DND-41 (cell line): ENCODE results near the gene PHF3.

ENCODE experiments used
- EZH2 ChIP-seq: IDR thresholded peaks from 3 replicates; pipeline ENCODE4 v1.6.1; 2012; ENCODE audit warnings: borderline replicate concordance, low read depth, mild to moderate bottlenecking, moderate library complexity, low read length, inconsistent platforms; ENCODE audit not compliant: severe bottlenecking
- TF ChIP-seq, protein P1 (sequence below): IDR thresholded peaks from 2 replicates; pipeline ENCODE4 v1.5.1; 2012; ENCODE audit warnings: borderline replicate concordance, low read length, moderate library complexity, mild to moderate bottlenecking; ENCODE audit not compliant: poor library complexity, severe bottlenecking; ENCODE audit errors: extremely low read depth

DNA sequence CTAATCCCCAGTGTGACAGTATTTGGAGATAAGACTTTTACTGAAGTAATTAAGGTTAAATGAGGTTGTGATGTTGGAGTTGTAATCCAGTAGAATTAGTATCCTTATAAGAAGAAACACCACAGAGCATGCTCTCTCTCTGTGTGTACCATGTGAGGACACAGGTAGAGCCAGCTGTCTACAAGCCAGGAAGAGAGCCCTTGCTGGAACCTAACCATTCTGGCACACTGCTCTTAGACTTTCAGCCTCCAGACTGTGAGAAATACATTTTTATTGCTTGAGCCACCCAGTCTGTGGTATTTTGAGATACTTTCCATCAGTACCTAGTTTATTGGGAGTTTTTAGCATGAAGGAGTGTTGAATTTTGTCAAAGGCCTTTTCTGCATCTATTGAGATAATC lies 110.2 kb downstream of the PHF3 start:
- TF ChIP-seq, protein P1, sequence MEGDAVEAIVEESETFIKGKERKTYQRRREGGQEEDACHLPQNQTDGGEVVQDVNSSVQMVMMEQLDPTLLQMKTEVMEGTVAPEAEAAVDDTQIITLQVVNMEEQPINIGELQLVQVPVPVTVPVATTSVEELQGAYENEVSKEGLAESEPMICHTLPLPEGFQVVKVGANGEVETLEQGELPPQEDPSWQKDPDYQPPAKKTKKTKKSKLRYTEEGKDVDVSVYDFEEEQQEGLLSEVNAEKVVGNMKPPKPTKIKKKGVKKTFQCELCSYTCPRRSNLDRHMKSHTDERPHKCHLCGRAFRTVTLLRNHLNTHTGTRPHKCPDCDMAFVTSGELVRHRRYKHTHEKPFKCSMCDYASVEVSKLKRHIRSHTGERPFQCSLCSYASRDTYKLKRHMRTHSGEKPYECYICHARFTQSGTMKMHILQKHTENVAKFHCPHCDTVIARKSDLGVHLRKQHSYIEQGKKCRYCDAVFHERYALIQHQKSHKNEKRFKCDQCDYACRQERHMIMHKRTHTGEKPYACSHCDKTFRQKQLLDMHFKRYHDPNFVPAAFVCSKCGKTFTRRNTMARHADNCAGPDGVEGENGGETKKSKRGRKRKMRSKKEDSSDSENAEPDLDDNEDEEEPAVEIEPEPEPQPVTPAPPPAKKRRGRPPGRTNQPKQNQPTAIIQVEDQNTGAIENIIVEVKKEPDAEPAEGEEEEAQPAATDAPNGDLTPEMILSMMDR: no peak
- no peak for TF ChIP-seq EZH2
